Coronary artery (tissue), 2 donors: Measurements from ENCODE around the gene MDGA2.

Experiments
- DNase-seq: peaks from one replicate; pipeline ENCODE4 v3.0.0-alpha.2; 2017; ENCODE audit warnings: low spot score
- H3K27ac ChIP-seq, 2 donors: fragments of 200-600 bp; sonication (generic); one replicate each; pipeline ENCODE4 v1.5.1; 2016 to 2019
- H3K4me3 ChIP-seq: fragments of 200-600 bp; sonication (generic); 2 replicates; pipeline ENCODE4 v1.5.1; 2016; ENCODE audit warnings: mild to moderate bottlenecking, moderate library complexity
- TF ChIP-seq, protein P1 (sequence below): fragments of 200-600 bp; sonication (generic); IDR thresholded peaks from one replicate; pipeline ENCODE4 v1.5.1; 2019; ENCODE audit warnings: antibody characterized with exemption

Gene MDGA2

DNA sequence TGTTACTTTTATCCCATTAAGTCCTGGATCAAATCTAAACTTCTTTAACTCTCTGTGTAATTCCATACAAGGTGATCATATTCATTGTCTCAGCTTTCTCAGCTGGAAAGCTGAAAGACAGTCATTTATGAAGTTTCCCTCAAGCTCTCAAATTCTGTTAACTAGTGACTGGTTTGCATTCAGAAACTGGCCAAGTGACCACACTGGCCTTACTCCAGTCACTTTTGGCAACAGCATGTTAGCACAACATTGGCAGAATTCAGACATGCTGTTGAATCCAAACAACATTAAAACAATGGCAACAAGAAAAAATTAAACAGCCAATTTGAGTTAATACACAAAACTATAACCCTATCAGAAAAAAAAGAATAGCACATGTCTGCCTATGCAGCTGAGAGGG is 343.3 kb downstream of the MDGA2 start:
- Histone ChIP-seq H3K4me3 (no peak overlapping the region), H3K27ac (no peak overlapping the region)
- TF ChIP-seq, protein P1, sequence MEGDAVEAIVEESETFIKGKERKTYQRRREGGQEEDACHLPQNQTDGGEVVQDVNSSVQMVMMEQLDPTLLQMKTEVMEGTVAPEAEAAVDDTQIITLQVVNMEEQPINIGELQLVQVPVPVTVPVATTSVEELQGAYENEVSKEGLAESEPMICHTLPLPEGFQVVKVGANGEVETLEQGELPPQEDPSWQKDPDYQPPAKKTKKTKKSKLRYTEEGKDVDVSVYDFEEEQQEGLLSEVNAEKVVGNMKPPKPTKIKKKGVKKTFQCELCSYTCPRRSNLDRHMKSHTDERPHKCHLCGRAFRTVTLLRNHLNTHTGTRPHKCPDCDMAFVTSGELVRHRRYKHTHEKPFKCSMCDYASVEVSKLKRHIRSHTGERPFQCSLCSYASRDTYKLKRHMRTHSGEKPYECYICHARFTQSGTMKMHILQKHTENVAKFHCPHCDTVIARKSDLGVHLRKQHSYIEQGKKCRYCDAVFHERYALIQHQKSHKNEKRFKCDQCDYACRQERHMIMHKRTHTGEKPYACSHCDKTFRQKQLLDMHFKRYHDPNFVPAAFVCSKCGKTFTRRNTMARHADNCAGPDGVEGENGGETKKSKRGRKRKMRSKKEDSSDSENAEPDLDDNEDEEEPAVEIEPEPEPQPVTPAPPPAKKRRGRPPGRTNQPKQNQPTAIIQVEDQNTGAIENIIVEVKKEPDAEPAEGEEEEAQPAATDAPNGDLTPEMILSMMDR: no peak
- DNase-seq: no peak

DNA sequence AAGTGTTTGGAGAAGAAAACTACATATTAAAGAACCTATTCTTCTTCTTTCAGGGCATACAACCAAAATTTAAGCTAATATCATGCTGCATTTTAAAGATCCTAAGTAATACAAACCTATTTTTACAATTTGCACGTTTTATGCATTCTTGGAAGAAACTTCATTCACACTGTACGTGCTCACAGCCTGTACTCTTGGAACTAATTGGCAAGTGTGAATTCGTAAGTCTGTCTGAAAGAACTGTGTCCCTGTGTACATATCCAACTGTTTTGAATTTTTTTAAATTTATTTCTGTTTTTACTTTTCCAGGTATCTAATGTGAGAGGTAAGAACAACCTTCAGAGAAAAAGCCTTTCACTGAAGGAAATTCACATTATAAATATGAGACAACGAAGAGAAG is 347.0 kb downstream of the MDGA2 start:
- TF ChIP-seq, protein P1: no peak
- no peak overlapping the region for H3K4me3 ChIP-seq
- H3K27ac ChIP-seq: no peak overlapping the region
- DNase-seq: no peak

DNA sequence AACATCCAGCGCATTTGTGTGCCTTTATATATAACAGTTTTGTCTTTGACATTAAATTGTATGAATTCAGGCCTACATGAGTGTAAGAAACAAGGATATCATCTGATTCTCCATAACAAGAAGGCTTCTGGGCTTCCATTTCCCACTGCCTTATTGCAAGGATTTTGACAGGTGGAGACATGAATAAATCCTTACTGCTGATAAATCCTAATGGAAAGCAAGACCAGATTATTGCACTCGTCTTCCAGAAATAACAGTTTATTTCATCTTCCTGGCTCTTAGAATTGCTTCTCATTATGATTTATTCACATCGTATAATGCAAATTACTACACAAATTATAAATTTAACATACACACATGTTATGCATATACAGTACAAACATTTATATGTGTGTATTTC is 348.1 kb downstream of the MDGA2 start:
- no peak overlapping the region for H3K4me3 ChIP-seq
- TF ChIP-seq, protein P1: no peak
- DNase-seq: no peak
- no peak overlapping the region for H3K27ac ChIP-seq

DNA sequence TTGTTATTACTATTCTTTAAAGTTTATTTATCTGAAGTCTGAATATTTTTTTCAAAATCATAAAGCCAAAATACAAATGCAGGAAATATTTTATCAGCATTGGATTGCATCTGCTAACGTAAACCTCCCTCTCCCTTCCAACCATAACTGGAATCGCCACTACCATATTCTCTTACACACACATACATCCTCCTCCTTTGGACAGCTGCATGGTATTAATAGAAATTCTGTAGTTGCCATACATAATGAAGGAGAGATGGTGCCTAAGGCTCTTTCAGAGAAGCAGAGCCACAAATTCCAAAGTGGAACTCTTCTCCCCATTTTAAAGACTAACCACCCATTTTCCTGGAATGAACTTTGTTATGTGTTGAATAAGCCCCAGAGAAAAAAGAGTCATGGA is 352.7 kb downstream of the MDGA2 start:
- TF ChIP-seq, protein P1: no peak
- Histone ChIP-seq H3K4me3 (no peak overlapping the region), H3K27ac (no peak overlapping the region)
- no peak for DNase-seq

DNA sequence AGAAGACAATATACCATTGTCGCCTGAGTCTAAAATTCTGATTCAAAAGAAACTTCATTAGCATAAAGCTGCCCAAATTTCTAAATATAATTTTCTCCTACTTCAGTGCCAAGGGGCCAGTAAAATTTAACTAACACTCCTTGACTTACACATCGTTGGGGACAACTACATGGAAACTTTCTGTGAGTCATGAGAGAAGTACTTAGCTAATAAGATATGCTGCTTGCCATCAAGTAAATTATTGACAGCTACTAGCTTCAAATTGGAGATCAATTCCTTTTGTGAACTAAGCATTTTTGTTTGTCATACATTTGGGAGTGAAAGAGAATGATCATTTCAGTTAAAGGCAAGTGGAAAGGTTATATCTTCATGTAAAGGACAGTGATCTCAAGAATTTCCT is 373.3 kb downstream of the MDGA2 start:
- TF ChIP-seq, protein P1: no peak
- Histone ChIP-seq H3K4me3 (no peak overlapping the region), H3K27ac (no peak overlapping the region)
- no peak for DNase-seq

DNA sequence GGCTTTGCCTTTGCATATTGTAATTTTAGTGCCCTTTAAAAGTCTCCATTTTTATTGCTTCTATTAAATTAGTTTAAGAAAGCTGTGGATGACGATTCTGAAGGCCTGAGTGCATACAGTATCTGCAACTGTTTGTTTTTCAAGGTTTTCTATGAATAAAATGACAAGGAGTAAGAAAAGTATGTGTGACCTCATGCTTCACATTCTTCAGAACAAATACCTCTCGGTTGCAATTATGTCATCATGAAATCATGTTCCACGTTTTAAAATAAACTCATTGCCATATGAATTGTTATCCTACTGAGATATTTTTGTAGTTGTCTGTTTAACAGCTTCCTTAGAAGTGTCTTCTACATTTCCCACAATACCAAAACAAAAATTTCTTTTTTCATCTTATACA is 374.6 kb downstream of the MDGA2 start:
- TF ChIP-seq, protein P1: no peak
- DNase-seq: no peak

DNA sequence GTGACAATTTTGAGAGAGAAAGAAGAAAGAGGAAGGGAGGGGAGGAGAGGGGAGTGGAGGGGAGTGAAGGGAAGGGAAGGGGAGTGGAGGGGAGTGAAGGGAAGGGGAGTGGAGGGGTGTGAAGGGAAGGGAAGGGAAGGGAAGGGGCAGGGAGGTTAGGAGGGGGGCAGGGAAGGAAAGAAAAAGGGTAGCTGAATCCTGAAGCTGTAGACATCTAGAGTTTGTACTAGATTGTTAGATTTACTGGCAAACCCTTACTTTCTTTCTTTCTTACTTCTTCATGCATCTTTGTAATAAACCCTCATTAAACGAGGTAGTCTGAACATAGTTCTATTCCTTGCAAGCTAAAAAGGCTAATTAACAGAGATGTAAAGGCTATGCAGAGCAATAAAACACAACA is 378.0 kb downstream of the MDGA2 start:
- TF ChIP-seq, protein P1: no peak

More for the DNA sequence above, 374.6 kb downstream of the MDGA2 start:
- no peak overlapping the region for H3K4me3 ChIP-seq
- H3K27ac ChIP-seq: no peak overlapping the region

More for the DNA sequence above, 378.0 kb downstream of the MDGA2 start:
- Histone ChIP-seq H3K4me3 (no peak overlapping the region), H3K27ac (no peak overlapping the region)
- DNase-seq: no peak
